IMR-90 (cell line): Measurements from ENCODE around the gene SPAG4. TPM values are rescaled to one million over a fixed set of nuclear protein-coding genes. Genes with fewer than 3 reads are reported as not detected.

Experiments used
- ATAC-seq: fragments of 200-7000 bp; cut with Tn5 transposase; 2 replicates; pipeline ENCODE4 v1.9.1; 2020; ENCODE audit warnings: low read depth, mild to moderate bottlenecking, moderate library complexity
- BruUV-seq: library from RNA; stranded (reverse); fragments of 400-500 nt; replicated peaks from 2 replicates; lab custom pipeline; 2021; lab: Mats Ljungman, UMichigan
- CTCF ChIA-PET: fragments of 300-600 bp; formaldehyde crosslinking; extraction: SDS; loops from one replicate; lab custom pipeline; 2021; ENCODE audit warnings: antibody characterized with exemption; lab: Yijun Ruan, JAX
- POLR2A ChIA-PET: fragments of 300-600 bp; sonication (Branson Sonifier 250); formaldehyde crosslinking; loops from one replicate; lab custom pipeline; 2022; ENCODE audit warnings: antibody characterized with exemption; ENCODE audit not compliant: unreplicated experiment; lab: Charles Lee
- DNase-seq: peaks from one replicate; pipeline ENCODE4 v3.0.0; 2013
- H2AFZ ChIP-seq: replicated peaks from 2 replicates; pipeline ENCODE3; 2013; ENCODE audit warnings: low read length, mild to moderate bottlenecking; ENCODE audit not compliant: poor library complexity
- H2AK5ac ChIP-seq: 2 replicates; pipeline ENCODE4 v1.6.1; 2013; ENCODE audit warnings: low read depth, low read length, inconsistent platforms
- H2AK9ac ChIP-seq: replicated peaks from 2 replicates; pipeline ENCODE3; 2013; ENCODE audit warnings: mild to moderate bottlenecking, low read depth, low read length, moderate library complexity; ENCODE audit not compliant: poor library complexity
- H2BK120ac ChIP-seq: 2 replicates; pipeline ENCODE4 v1.6.1; 2013; ENCODE audit warnings: low read depth, low read length, inconsistent platforms
- H2BK15ac ChIP-seq: 3 replicates; pipeline ENCODE4 v1.6.1; 2013; ENCODE audit warnings: low read depth, low read length, inconsistent platforms
- H2BK20ac ChIP-seq: 2 replicates; pipeline ENCODE4 v1.6.1; 2013; ENCODE audit warnings: low read depth, mild to moderate bottlenecking, inconsistent platforms, low read length, moderate library complexity
- H2BK5ac ChIP-seq: 2 replicates; pipeline ENCODE4 v1.6.1; 2013; ENCODE audit warnings: mild to moderate bottlenecking, low read depth, low read length, inconsistent platforms; ENCODE audit not compliant: poor library complexity, severe bottlenecking
- H3K14ac ChIP-seq: replicated peaks from 2 replicates; pipeline ENCODE4 v1.6.1; 2013; ENCODE audit warnings: low read depth, low read length, inconsistent platforms
- H3K18ac ChIP-seq: 2 replicates; pipeline ENCODE4 v1.6.1; 2013; ENCODE audit warnings: low read depth, low read length, control low read depth
- H3K23ac ChIP-seq: 2 replicates; pipeline ENCODE4 v1.6.1; 2013; ENCODE audit warnings: low read depth, low read length, inconsistent platforms
- H3K27ac ChIP-seq: 2 replicates; pipeline ENCODE4 v1.5.1; 2013; ENCODE audit warnings: mild to moderate bottlenecking, control low read depth, low read length; ENCODE audit not compliant: insufficient read depth
- H3K27me3 ChIP-seq: 2 replicates; pipeline ENCODE4 v1.6.1; 2013; ENCODE audit warnings: low read length; ENCODE audit not compliant: control insufficient read depth, insufficient read depth
- H3K36me3 ChIP-seq: 2 replicates; pipeline ENCODE4 v1.6.1; 2013; ENCODE audit warnings: low read length, mixed read lengths; ENCODE audit not compliant: control insufficient read depth, insufficient read depth
- H3K4ac ChIP-seq: 2 replicates; pipeline ENCODE4 v1.6.1; 2013; ENCODE audit warnings: low read depth, low read length, inconsistent platforms
- H3K4me1 ChIP-seq: 2 replicates; pipeline ENCODE4 v1.6.1; 2013; ENCODE audit warnings: low read length, mixed read lengths; ENCODE audit not compliant: control insufficient read depth, insufficient read depth
- H3K4me2 ChIP-seq: 2 replicates; pipeline ENCODE4 v1.6.1; 2013; ENCODE audit warnings: low read depth, mild to moderate bottlenecking, control low read depth, low read length, moderate library complexity
- H3K4me3 ChIP-seq: 2 replicates; pipeline ENCODE4 v1.5.1; 2013; ENCODE audit warnings: low read depth, mild to moderate bottlenecking, control low read depth, low read length, moderate library complexity; ENCODE audit not compliant: insufficient read depth
- H3K56ac ChIP-seq: 2 replicates; pipeline ENCODE4 v1.6.1; 2013; ENCODE audit warnings: low read length, inconsistent platforms; ENCODE audit not compliant: insufficient read depth; ENCODE audit errors: extremely low read depth
- H3K79me1 ChIP-seq, 2 experiments: 2 replicates each; pipeline ENCODE4 v1.6.1; 2013; ENCODE audit warnings: low read length in 2 of 2, inconsistent platforms in 1 of 2, low read depth in 1 of 2
- H3K9ac ChIP-seq: 2 replicates; pipeline ENCODE4 v1.6.1; 2013; ENCODE audit warnings: low read depth, low read length, control low read depth
- H3K9me1 ChIP-seq: 2 replicates; pipeline ENCODE4 v1.6.1; 2013; ENCODE audit warnings: low read length, inconsistent platforms; ENCODE audit not compliant: insufficient read depth
- H3K9me3 ChIP-seq: 2 replicates; pipeline ENCODE4 v1.6.1; 2013; ENCODE audit warnings: low read length; ENCODE audit not compliant: control insufficient read depth, insufficient read depth
- H4K20me1 ChIP-seq: 2 replicates; pipeline ENCODE4 v1.6.1; 2013; ENCODE audit warnings: low read length, inconsistent platforms; ENCODE audit not compliant: insufficient read depth
- H4K5ac ChIP-seq: 2 replicates; pipeline ENCODE4 v1.6.1; 2013; ENCODE audit warnings: mild to moderate bottlenecking, low read depth, low read length, control low read depth
- H4K8ac ChIP-seq, 2 experiments: 2 replicates each; pipeline ENCODE4 v1.6.1; 2013; ENCODE audit warnings: low read depth in 2 of 2, low read length in 2 of 2, control low read depth in 1 of 2, inconsistent platforms in 1 of 2
- H4K91ac ChIP-seq: 2 replicates; pipeline ENCODE4 v1.6.1; 2013; ENCODE audit warnings: low read depth, low read length, inconsistent platforms; ENCODE audit not compliant: insufficient read depth
- MAZ ChIP-seq: IDR thresholded peaks from 2 replicates; pipeline ENCODE4 v1.6.1; 2012; ENCODE audit warnings: low read depth, mild to moderate bottlenecking, low read length, improper control_type of control experiment, moderate library complexity, borderline replicate concordance
- WGBS, 2 experiments: methylation state at CpG; one replicate each; pipeline versions ENCODE4 v1.1.5 to v1.1.7; 2013; ENCODE audit warnings: missing lambda C conversion rate in 2 of 2; ENCODE audit not compliant: insufficient read length in 1 of 2; ENCODE audit errors: extremely low coverage in 2 of 2; 5-methylcytosine and 5-hydroxymethylcytosine counted together
- dilution Hi-C: fragments of 300-500 bp; cut with HindIII; formaldehyde crosslinking; loops from one replicate; pipeline ENCODE4 v1.14.3; 2018; ENCODE audit warnings: low sequenced_read_pairs; ENCODE audit not compliant: unreplicated experiment
- in situ Hi-C: fragments of 300-500 bp; cut with MboI; formaldehyde crosslinking; loops from 3 replicates; pipeline ENCODE4 v1.14.3; 2019; ENCODE audit warnings: low sequenced_read_pairs, inconsistent platforms, mixed read lengths
- intact Hi-C: fragments of 100-400 bp; cut with micrococcal nuclease; formaldehyde crosslinking; loops from 2 replicates; pipeline ENCODE4 v1.10.0; 2022
- polyA plus RNA-seq, 3 experiments: library from polyadenylated mRNA; depleted of rRNA; stranded (reverse); fragments of >200 nt; gene quantifications; 2 replicates each; pipeline ENCODE4 v1.2.3, GENCODE V29; 2012; ENCODE audit warnings: low replicate concordance in 1 of 3
- total RNA-seq: library from RNA; depleted of rRNA; stranded (reverse); fragments of >200 nt; gene quantifications from 2 replicates; pipeline ENCODE4 v1.2.3, GENCODE V29; 2012

Gene SPAG4
- total and polyA plus RNA-seq, 2 of the 4 experiments (the other 2 are of a cell fraction) = 1.8 to 5.5 TPM

GRCh38 chr20:35598899-35599775 is 16.5 kb upstream of the SPAG4 start:
- dilution Hi-C loops = no loop called here
- Histone ChIP-seq H2AK9ac (no peak overlapping the region), H4K5ac (no peak overlapping the region), H2BK20ac (no peak overlapping the region), H3K4ac (no peak overlapping the region), H3K27me3 (peaks cover 55% of the 10 kb centered on the region), H2BK5ac (no peak overlapping the region), H4K8ac (no peak overlapping the region), H3K14ac (no peak overlapping the region), H3K9me3 (no peaks in the 10 kb centered on the region), H4K20me1 (no peaks in the 10 kb centered on the region; the same call in 1 of the 2 replicates), H3K36me3 (no peaks in the 10 kb centered on the region), H2BK15ac (no peak overlapping the region), H3K23ac (no peak overlapping the region), H2AK5ac (no peak overlapping the region), H3K27ac (no peak overlapping the region), H3K9ac (no peak overlapping the region), H4K91ac (no peak overlapping the region), H3K56ac (no peak overlapping the region), H3K18ac (no peak overlapping the region), H3K4me3 (no peak overlapping the region), H2BK120ac (no peak overlapping the region), H3K9me1 (no peaks in the 10 kb centered on the region), H2AFZ (peak overlapping the region; percentile 40), H3K4me2 (no peak overlapping the region), H3K79me1 (no peaks in the 10 kb centered on the region), H3K4me1 (peaks cover 3% of the 10 kb centered on the region)
- intact Hi-C loops = no loop called here
- BruUV-seq = no TSS peak
- DNase-seq (no peak), ATAC-seq (no peak)
- in situ Hi-C loops = no loop called here
- WGBS, 2 experiments = 81% methylated on average over 13 of the region's 22 CpGs; no CpG with 5 or more reads in 1 of the 2 experiments
- ChIA-PET POLR2A (interaction anchor here (0.6 kb wide), 1 partner anchor 10 kb away, joined by 10 read pairs; no protein-coding TSS in a partner anchor), CTCF (no interaction called here)
- no peak for TF ChIP-seq MAZ
